ENCODE data around the gene CEMIP2. TPM values are rescaled to one million over a fixed set of nuclear protein-coding genes. Genes with fewer than 3 reads are reported as not detected.

CEMIP2 gene
- total RNA-seq, 1 experiment from 2014 or later: 16.0 TPM

Other genes starting within 250 kb of the CEMIP2 start
- gene ABHD17B, start 142.7 kb upstream of the CEMIP2 start, total RNA-seq (2014; rRNA removed): 10.0 and 11.6 TPM in 2 replicates
- gene C9orf85, start 143.1 kb upstream of the CEMIP2 start, total RNA-seq (2014; rRNA removed): 7.9 and 13.4 TPM in 2 replicates